Diencephalon (tissue), 1 donor: Measurements from ENCODE around the gene CLCN3. TPM values are rescaled to one million over a fixed set of nuclear protein-coding genes. Genes with fewer than 3 reads are reported as not detected.

Experiments used
- total RNA-seq: library from RNA; depleted of rRNA; stranded (reverse); fragments of >200 nt; gene quantifications from one replicate; pipeline ENCODE4 v1.2.3, GENCODE V29; 2014

Gene CLCN3
- 146 TPM for total RNA-seq

GRCh38 chr4:169619958-169620879 is at the start of gene CLCN3:
TSS of gene CLCN3 (plus strand) at chr4:169620578. CDS start at chr4:169635929, 15,351 bp downstream.

GRCh38 chr4:169611991-169612870 is 8.1 kb upstream of the CLCN3 start, which contains the start of gene NEK1:
TSS of gene NEK1 (minus strand) at chr4:169612583. CDS start at chr4:169602630, 9,953 bp downstream.

GRCh38 chr4:169757575-169758184 is 137.3 kb downstream of the CLCN3 start, which contains the start of gene HPF1:
TSS of gene HPF1 (minus strand) at chr4:169757944. CDS start at chr4:169757877, 67 bp downstream.

Other genes with a start within 250 kb of the CLCN3 start
- gene NEK1, start 8.0 kb upstream of the CLCN3 start, total RNA-seq: 40.4 TPM
- 36.0 TPM for gene HPF1, start 137.4 kb downstream of the CLCN3 start, total RNA-seq